GM10266 (cell line): Measurements from ENCODE around the gene CIITA.

Experiments
- DNase-seq: peaks from one replicate; pipeline ENCODE4 v3.0.0; 2012; ENCODE audit errors: extremely low spot score
- TF ChIP-seq, protein P1 (sequence below): IDR thresholded peaks from 2 replicates; pipeline ENCODE4 v1.5.1; 2012; ENCODE audit warnings: mild to moderate bottlenecking, low read depth; ENCODE audit not compliant: control insufficient read depth, insufficient read depth; ENCODE audit errors: missing control alignments

CIITA gene

DNA sequence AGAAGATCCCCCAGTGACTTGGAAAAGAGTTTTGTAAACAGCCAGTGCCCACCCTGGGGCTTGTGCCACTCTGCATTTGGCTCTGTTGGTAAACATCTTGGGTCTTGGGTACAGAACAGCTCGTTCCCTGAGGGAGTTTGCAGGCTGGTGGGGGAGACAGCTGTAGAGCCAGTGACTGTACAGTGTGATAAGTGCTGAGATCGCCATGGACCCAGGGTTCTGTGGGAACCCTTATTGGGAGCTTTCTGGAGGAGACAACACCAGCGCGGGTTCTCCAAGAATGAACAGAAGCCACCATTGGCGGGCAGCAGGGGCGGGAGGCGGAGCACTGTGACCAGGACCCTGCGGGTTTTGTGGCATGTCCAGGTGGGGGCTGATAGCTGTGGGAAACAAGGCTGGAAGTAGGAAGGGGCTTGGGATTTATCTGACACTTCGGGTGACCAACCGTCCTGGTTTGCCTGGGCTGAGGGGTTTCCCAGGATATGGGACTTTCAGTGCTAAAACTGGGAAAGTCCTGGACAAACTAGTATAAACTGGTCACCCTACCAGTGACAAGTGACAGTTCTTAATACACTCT, 70.3 kb downstream of the CIITA start:
- TF ChIP-seq, protein P1, sequence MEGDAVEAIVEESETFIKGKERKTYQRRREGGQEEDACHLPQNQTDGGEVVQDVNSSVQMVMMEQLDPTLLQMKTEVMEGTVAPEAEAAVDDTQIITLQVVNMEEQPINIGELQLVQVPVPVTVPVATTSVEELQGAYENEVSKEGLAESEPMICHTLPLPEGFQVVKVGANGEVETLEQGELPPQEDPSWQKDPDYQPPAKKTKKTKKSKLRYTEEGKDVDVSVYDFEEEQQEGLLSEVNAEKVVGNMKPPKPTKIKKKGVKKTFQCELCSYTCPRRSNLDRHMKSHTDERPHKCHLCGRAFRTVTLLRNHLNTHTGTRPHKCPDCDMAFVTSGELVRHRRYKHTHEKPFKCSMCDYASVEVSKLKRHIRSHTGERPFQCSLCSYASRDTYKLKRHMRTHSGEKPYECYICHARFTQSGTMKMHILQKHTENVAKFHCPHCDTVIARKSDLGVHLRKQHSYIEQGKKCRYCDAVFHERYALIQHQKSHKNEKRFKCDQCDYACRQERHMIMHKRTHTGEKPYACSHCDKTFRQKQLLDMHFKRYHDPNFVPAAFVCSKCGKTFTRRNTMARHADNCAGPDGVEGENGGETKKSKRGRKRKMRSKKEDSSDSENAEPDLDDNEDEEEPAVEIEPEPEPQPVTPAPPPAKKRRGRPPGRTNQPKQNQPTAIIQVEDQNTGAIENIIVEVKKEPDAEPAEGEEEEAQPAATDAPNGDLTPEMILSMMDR = no peak
- DNase-seq = no peak

DNA sequence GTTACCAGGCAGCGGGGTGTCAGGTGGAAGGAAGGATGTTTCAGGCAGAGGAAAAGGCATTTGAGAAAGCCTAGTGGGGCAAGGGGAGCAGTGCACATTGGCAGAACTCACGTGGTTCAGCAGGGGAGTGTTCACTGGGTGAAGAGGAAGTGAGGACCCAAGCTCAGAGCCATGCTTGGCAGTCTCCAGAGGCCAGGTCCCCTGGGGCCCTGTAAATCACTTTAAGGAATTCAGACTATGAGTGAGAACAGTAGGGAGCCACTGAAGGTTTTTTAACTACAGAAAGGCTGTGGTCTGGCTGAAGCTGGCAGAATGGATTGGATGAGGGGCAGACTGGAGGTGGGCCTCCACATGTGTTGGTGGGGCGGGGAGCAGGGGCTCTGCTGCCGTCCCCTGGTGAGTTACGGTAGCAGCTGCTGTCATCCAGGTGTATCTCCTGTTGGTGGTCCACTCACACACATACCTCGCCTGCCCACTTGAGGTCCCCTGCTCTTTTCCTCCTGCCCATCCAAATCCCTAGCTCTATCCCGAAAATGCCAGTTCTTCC, 72.5 kb downstream of the CIITA start:
- TF ChIP-seq, protein P1 = peak; percentile 44
- no peak for DNase-seq

DNA sequence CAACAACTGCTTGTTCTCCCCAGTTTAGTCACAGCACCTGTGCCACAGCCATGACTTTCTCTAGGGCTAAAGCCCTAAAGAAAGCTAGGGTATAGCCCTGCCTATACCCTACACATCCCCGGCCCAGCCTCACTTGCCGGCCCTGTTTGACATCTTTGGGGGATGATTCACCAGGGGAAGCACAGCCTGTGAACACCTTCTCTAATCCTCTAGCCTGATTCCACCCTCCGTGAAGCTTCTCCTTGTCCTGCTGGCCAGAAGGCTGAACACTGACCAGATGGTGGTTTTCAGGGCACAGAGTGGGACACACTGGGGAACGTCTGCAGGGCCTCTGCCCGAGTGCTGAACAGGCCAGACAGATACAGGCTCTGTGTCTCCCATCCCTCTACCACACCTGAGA, 73.4 kb downstream of the CIITA start:
- TF ChIP-seq, protein P1 = no peak
- DNase-seq = no peak

DNA sequence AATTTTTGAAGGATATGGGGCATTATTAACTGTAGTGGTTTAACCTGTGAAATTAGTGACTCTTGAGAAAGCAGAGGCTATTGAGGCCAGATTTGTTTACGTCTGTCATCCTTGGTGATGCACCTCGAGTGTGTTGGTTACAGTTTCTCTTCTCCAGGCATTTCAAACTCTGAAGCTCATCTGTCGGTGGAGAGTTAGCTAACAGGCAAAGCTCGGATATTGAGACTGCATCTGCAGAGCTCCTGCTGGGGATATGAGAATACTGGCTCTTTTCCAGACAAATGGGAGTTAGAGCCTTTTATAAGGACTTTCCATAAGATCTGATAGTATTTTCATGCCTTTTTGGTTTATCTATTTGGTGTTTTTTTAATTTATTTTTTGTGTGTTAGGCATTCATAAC, 74.0 kb downstream of the CIITA start:
- TF ChIP-seq, protein P1 = no peak
- no peak for DNase-seq

DNA sequence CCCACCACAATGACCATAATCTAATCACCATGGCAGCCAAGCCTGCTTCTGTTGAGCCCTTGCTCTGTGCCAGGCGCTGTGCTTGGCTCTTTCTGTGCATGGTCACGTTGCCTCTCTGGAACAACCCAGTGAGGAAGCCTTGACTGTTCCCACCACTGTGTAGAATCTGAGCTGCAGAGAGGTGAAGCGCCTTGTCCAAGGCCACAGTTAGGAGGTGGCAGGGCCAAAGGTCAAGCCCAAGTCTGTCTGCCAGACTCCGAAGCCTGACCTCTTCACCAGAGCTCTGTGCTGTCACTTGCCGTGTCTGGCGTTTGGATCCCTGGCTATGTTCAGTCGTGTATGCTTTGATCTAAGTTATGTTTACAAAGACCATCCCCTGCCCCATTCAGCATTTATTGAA, 77.9 kb downstream of the CIITA start:
- TF ChIP-seq, protein P1 = no peak
- no peak for DNase-seq

DNA sequence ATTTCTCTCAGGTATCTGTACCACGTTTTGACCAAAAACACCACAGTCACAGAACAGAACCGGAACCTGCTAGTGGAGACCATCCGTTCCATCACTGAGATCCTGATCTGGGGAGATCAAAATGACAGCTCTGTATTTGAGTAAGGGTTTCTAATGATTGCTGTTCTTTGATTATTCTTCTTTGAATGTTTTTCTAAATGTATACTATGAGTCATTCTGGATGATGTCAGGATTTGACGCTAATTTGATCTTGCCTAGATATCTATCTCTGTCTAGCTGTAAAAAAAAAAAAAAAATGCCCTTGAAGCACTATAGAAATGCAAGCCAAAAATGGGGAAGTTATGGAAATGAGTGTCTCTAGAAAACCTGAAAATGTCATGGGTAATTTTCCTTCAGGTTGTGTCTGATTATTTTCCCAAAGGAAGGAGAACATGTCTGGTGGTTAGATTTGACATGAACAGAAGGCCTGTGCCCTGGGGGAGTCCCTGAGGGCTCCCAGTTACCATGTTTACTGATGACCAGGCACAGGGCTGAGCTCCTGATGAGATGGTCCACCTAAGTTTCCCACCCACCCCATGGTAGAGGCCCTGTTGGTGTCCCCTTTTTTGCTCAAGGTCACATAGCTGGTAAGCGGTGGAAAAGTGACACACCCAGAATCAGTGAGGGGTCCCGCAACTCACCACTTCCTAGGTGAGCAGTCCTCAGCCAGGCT, 80.9 kb downstream of the CIITA start:
- no peak for DNase-seq

More for the DNA sequence above, 80.9 kb downstream of the CIITA start:
- TF ChIP-seq, protein P1 = no peak
